HuH-7 (cell line): ENCODE results near the gene DUOX1.
"Not testable (repeated sequence)": the region's sequence is repeated elsewhere in the genome, so short reads cannot be mapped to it uniquely, and the experiment has no call there.

Source experiments
- DNase-seq: peaks from one replicate; pipeline ENCODE4 v3.0.0; 2011; ENCODE audit warnings: low spot score

DUOX1 gene

DNA sequence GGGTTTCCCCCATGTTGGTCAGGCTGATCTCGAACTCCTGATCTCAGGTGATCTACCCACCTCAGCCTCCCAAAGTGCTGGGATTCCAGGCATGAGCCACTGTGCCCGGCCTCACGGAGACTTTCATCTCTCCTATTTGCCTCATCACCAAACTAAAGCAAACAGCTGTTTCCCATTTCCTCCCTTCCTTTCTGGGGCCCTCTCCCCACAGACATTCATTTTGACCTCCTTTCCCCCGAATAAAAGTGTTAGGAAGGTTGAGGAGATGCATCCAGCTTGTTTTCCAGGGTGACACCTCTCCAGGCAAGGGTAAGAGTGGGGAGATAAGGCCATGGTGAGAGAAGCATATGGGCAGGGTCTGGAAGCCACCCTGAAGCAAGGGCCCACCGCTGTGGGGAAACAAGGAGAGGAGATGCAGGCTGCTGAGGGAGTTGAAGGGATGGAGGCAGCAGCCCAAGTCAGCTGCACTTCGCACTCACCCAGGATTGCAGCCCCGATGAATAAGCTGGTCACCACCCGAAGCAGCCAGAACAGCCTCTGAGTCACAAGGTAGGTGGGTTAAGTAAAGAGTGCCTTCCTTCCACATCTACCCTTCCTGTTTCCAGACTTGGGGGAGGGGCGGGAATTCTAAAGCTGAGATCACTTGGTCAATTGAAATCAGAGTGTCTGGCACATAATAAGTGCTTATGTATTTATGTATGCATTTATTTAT, 7.9 kb upstream of the DUOX1 start:
- no peak for DNase-seq

DNA sequence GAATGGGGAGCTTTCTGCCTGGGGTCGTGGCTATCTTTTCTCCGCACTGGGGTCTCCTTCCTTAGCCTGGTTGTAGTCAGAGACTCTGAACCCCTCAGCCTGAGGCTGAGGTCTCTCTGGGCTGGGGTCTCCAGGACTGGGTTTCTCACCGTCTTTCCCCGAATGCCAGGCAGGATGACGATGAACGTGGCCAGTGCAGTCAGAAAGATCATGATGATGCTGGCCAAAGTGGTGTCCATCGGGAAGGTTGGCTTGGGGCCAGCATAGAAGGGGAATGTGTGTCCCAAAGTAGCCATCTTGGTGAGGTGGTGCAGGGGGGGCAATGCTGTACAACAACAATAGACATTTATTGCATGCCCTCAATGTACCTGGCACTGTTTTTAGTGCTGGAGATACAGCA, 7.1 kb upstream of the DUOX1 start:
- no peak for DNase-seq

GRCh38 chr15:45123397-45123796, 6.4 kb upstream of the DUOX1 start:
- DNase-seq = no peak

DNA sequence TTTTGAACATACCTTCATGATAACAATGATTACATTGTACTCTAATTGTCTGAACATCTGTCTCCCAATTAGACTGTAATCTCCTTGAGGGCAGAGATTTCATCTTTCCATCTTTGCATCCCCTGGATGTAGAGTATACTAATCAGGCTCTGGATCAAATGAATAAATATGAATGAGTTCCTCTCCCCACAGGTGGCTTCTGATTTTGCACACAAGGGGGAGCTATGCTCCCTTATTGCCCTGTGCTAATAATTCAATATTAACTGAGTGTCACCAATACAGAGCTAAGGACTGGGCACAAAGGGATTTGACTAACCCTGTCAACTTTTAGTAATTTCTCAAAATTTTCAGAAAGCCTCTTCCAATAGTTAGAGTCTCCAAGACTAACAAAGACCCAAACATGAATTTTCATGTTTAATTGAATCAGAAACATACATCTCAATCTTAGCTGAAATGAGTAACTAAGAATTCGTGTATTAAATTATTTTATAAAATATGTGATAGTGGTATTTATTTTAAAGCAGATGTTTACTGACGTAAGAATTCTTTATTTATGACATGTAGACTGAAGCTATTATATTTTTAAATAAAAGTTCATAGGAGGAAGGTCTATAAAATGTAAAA, 3.1 kb upstream of the DUOX1 start:
- peak; percentile 62 for DNase-seq

DNA sequence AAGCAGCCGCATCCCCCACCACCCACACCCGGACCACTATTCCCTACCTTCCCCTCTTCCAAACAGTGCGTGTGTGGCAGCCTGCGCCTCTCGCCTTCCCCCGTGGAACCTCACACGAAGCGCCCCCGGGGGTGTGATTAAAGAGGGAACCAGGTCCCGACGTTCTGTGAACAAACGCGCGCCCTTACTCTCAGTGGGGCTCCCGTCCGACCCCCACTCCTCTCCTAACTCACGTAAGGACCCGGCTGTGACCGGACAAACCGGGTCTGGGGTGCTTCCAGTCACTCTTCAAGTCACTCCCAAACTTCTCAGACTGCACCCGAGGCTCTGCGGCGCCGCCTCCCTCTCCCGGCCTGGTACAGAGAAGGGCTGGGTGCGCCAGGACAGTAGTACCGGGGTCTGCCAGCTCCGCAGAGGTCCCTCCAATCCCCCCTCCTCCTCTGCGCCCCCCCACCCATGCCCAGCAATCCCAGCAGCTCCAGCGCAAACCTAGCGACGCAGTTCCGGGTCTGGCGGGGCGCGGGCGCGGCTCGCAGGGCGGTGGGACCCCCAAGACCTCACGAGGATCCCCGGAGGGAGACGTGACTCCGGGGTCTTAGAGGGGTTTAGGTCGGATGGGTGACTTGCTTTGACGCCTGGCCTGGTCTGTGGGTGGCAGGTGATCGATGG, 689 bp upstream of the DUOX1 start:
- DNase-seq = no peak

- no peak for DNase-seq
Measured at GRCh38 chr15:45130291-45131000, 652 bp downstream of the DUOX1 start.

DNA sequence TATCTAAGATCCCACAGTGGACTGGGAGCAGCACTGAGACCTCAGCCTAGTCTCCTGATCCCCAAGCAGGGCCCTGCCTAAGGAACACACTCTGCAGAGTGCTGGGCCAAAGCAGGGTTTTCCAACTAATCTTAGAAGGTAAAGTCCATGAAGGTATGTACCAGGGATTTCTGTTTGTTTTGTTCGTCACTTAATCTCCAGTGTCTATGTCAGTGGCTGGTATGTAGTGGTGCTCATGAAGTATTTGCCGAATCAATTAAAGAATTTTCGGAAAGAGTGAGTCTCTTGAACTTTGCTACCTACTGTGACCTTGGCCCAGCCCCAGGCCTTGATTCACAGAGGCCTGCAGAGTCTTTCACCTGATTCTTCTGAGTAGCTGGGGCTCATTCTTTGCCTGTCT, 1.7 kb downstream of the DUOX1 start:
- no peak for DNase-seq

GRCh38 chr15:45132844-45133560, 3.2 kb downstream of the DUOX1 start:
- DNase-seq = no peak

- no peak for DNase-seq
Measured at GRCh38 chr15:45133561-45133920, 3.7 kb downstream of the DUOX1 start.

DNA sequence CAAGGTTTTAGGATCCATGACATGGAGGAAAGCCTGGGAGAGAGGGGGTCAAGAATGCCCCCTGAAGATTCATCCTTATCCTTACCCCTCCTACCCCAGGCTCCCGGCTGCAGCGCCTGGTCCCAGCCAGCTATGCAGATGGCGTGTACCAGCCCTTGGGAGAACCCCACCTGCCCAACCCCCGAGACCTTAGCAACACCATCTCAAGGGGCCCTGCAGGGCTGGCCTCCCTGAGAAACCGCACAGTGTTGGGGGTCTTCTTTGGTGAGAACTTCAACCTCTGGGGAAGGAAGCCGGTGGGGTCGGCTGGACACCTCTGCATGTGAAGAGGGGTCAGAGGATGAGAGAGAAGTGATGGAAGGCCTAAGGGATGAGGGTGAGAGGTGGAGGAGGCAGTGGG, 4.3 kb downstream of the DUOX1 start:
- no peak for DNase-seq

- no peak for DNase-seq
Measured at GRCh38 chr15:45134682-45135604, 5.1 kb downstream of the DUOX1 start.

DNA sequence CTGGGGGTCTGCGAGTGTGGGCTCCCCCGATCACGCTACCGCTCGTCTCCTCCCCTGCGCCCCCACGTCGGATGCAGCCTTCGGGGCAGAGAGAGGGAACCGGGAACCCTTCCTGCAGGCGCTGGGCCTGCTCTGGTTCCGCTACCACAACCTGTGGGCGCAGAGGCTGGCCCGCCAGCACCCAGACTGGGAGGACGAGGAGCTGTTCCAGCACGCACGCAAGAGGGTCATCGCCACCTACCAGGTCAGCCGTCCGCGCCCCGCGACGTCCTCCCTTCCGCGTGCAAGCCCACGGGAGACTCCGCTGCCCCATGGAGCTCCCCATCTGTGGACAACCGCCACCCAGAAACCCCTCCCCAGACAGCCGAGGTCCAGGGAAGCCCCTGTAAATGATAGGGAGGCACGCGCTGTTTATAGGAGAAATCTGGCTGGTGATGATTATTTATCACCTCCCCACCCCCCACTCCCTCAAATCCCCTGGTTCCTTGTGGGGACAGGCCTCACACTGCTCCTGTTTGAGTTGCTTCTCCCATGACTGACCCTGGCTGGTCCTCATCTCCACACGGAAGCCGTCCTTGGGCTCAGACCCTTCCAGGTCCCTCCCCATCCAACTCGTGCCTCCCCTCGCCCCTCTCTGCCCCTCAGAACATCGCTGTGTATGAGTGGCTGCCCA, 6.0 kb downstream of the DUOX1 start:
- not testable (repeated sequence) for DNase-seq

DNA sequence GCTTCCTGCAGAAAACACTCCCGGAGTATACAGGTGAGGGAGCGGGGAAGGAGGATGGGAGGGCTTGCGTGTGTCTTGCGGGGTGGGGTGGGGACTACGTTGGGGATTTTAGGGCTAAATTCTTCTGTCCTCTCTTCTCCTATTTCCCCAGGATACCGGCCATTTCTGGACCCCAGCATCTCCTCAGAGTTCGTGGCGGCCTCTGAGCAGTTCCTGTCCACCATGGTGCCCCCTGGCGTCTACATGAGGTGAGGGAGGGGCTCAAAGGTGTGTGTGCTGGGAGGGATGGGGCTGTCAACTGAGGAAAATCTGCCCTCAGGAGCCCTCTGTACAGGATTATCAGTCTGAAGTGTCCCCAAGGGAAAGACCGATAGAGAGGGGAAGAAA, 6.6 kb downstream of the DUOX1 start:
- DNase-seq = peak; percentile 39

- no peak for DNase-seq
Measured at GRCh38 chr15:45137703-45138102, 7.9 kb downstream of the DUOX1 start.

GRCh38 chr15:45138814-45139765, 9.3 kb downstream of the DUOX1 start:
- DNase-seq = no peak

DNA sequence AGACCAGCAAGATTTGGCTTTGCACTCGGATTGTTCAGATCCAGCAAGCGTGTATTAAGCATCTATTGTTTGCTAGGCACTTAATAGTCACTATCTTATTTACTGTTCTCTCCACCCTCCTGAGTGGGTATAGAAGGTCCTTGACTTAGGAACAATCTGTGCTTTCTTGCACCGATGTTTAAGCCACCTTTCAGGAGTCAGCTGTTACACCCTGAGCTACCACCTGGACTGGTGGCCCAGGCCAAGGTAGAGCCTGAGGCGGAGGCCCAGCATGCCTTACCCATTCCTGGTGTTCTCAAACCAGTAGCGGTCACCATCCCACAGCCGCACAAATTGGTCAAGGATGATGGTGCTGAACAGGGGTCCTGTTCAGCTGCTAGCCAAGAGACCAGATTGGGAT, 10.0 kb downstream of the DUOX1 start:
- DNase-seq = no peak

DNA sequence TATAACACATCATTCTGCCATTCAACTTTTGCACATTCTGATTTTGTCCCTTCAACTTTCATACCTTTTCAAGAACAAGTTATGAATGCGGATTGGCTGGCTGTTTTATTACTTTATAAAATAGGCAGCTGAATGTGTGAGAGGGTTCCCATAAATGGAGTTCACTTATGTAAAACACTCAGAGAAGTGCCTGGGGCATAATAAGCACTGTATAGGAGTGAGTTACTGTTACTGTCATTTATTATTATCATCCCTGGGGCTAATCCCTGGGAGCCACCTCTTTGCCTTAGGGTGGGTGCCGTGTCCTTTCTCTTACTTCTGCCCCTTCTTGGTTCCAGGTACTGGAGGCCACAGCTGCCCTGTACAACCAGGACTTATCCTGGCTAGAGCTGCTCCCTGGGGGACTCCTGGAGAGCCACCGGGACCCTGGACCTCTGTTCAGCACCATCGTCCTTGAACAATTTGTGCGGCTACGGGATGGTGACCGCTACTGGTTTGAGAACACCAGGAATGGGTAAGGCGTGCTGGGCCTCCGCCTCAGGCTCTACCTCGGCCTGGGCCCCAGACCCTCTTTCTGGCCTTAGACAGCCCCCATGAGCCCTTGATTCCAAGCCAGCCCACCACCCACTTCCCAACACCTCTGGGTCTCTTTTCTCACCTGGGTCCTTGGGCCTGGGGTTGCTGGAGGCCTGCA, 10.9 kb downstream of the DUOX1 start:
- no peak for DNase-seq

GRCh38 chr15:45141386-45141785, 11.6 kb downstream of the DUOX1 start:
- DNase-seq = no peak

- DNase-seq = no peak
Measured at GRCh38 chr15:45143056-45143455, 13.3 kb downstream of the DUOX1 start.
